Neuron (in vitro differentiated cells): Measurements from ENCODE around the gene OR6B3.

Source experiments
- H2AFZ ChIP-seq: one replicate; pipeline ENCODE4 v1.6.1; 2013; ENCODE audit warnings: low read depth, mild to moderate bottlenecking, inconsistent platforms, low read length, moderate library complexity
- H3K27me3 ChIP-seq: one replicate; pipeline ENCODE4 v1.6.1; 2013; ENCODE audit warnings: low read length; ENCODE audit not compliant: insufficient read depth
- H3K36me3 ChIP-seq: one replicate; pipeline ENCODE4 v1.6.1; 2013; ENCODE audit warnings: low read length; ENCODE audit not compliant: insufficient read depth
- H3K4me1 ChIP-seq: one replicate; pipeline ENCODE4 v1.6.1; 2013; ENCODE audit warnings: low read length; ENCODE audit not compliant: insufficient read depth
- H3K4me3 ChIP-seq: 2 replicates; pipeline ENCODE4 v1.5.1; 2013; ENCODE audit warnings: mild to moderate bottlenecking, low read length, moderate library complexity
- H3K9me3 ChIP-seq: one replicate; pipeline ENCODE4 v1.6.1; 2013; ENCODE audit warnings: low read length

Gene OR6B3

DNA sequence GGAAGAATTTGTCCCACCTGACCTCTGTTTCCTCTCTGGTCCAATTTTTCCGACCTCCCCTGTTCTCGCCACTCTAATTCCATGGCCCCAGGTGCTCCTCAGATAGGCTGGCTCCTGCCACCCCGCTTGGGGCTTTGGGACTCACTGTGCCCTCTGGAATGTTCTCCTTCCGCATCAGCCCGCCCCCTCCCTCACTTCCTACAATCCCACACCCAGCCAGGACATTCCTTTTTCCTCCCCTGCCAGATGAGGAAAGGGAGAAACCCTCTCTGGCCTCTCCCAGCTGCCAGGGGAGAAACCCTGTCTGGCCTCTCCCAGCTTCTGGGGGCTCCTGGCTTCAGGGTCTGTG is 20.0 kb downstream of the OR6B3 start:
- no peak overlapping the region for H2AFZ ChIP-seq
- H3K27me3 ChIP-seq, result peaks cover 20% of the 10 kb centered on the region
- no peaks in the 10 kb centered on the region for H3K4me1 ChIP-seq
- H3K4me3 ChIP-seq, result no peak overlapping the region
- H3K9me3 ChIP-seq, result no peaks in the 10 kb centered on the region
- H3K36me3 ChIP-seq, result no peaks in the 10 kb centered on the region

DNA sequence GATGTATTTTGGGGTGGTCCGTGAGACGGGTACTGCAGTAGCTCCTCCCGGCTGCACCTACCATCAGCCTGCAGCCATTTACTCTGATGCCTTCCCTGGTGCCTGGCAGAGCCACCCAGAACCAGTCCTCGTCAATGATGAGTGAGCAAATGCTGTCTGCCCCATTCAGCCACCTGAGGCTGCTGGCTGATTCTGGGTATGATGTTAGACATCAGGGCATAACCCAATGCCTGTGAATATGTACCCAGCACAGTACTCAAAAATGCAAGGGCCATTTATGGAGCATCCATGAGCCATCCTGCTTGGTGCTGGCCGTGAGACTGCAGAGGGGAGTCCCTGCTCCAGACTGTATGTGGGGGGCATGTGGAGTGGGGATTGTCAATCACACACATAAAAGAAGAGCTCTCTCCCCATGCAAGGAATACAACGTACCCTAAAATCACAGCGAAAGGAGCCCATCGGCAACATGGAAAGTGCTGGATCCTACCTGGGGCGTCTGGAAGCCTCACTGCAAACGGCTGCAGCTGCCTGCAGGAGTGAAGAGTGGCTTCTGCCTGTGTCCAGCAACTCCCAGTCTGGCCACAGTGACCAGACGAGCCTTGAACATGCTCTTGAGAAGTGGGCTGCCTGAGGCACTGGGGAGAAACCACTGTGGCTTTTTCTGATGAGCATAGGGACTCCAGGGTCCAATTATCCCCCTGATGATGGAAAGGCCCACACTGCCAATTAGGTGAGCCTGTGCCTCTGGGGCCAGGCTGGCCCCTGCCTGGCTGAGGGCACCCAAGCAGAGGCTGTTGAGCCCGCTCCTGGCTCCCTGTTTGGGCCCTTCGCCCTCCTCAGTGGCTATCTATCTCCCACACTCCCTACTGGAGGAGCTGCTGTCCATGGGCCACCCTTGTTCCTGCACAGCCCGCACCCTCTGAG is 20.7 kb downstream of the OR6B3 start:
- H3K36me3 ChIP-seq, result no peaks in the 10 kb centered on the region
- no peak overlapping the region for H2AFZ ChIP-seq
- no peak overlapping the region for H3K4me3 ChIP-seq
- H3K4me1 ChIP-seq, result no peaks in the 10 kb centered on the region
- H3K27me3 ChIP-seq, result peaks cover 18% of the 10 kb centered on the region
- H3K9me3 ChIP-seq, result no peaks in the 10 kb centered on the region

DNA sequence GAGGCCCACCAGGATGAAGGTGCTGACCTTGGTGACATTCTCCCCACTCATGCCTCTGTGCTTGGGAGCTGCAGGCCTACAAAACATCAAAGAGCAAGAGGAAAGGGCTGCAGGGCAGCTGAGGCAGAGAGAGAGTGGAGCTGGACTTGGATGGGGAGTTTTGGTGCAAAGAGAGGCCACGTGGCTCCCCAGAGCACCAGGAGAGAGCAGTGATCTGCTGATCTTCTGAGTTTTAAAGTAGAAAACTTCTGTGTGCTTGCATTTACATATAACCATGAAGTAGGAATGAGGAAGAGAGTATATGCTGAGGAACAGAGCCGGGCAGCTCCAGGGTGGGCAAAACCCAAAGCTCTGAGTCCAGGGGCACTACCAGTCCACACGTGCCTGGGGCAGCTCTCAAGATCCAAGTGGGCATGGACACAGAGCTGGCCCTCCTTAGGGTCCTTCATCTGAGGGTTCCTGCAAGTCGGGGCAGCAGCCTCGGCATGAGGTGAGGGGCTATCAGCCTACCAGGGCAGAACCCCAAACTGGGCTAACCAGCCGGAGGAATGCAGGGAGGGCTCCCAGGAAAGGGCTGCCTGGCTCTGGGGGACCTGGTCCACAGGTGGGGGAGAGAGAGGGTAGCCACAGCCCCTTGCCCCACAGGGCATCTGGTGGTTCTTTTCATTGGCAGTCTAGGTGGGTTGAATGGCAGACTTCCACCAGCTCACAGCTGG is 22.8 kb downstream of the OR6B3 start, which contains the start of gene OR6B2:
TSS of gene OR6B2 (minus strand) at position 51 of the 716 bp plus-strand sequence. CDS start at position 51, 0 bp downstream.
- Histone ChIP-seq H3K27me3 (peaks cover 18% of the 10 kb centered on the region), H3K9me3 (no peaks in the 10 kb centered on the region), H3K4me3 (no peak within 1 kb of the TSS), H3K36me3 (no peaks in the 10 kb centered on the region), H2AFZ (no peak within 1 kb of the TSS), H3K4me1 (no peaks in the 10 kb centered on the region)

DNA sequence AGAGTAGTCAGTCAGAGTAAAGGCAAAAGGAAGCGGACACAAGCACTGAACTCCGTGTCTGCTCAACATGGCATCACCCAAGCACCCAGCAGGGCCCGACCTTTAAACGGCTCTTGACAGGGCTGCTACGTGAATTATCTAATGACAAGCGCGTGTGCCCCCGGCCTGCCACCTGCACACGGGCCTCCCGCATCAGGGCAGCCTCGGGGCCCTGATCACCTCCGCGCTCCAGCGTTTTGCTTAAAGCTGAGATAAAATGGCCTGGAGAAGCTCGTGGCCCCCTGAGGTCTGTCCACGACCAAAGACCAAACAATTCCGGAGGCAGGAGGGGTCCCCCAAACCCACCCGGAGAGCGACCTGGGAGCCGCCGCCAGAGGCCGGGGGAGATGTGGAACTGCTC is 28.6 kb downstream of the OR6B3 start:
- Histone ChIP-seq H3K9me3 (no peaks in the 10 kb centered on the region), H3K27me3 (no peaks in the 10 kb centered on the region), H3K4me1 (peaks cover 12% of the 10 kb centered on the region), H3K4me3 (peak overlapping the region; percentile 87), H3K36me3 (peaks cover 17% of the 10 kb centered on the region), H2AFZ (no peak overlapping the region)

DNA sequence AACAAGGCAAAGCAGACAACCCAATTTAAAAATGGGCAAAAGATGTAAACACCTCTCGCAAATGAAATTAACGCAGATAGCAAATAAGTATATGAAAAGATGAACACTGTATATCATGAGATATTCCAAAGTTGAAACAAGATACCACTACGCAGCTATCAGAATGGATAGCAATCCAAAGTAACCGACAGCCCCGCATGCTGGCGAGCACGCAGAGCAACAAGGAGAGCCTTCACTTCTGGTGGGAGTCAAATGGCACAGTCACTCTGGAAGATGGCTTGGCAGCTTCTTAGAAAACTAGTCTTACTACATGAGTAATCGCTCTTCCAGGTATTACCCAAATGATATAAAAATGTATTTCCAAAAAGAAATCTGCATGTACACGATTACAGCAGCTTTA is 29.5 kb downstream of the OR6B3 start:
- no peak overlapping the region for H2AFZ ChIP-seq
- H3K4me1 ChIP-seq, result peaks cover 12% of the 10 kb centered on the region
- peak overlapping the region; percentile 87 for H3K4me3 ChIP-seq
- H3K9me3 ChIP-seq, result no peaks in the 10 kb centered on the region
- peaks cover 23% of the 10 kb centered on the region for H3K36me3 ChIP-seq
- no peaks in the 10 kb centered on the region for H3K27me3 ChIP-seq

DNA sequence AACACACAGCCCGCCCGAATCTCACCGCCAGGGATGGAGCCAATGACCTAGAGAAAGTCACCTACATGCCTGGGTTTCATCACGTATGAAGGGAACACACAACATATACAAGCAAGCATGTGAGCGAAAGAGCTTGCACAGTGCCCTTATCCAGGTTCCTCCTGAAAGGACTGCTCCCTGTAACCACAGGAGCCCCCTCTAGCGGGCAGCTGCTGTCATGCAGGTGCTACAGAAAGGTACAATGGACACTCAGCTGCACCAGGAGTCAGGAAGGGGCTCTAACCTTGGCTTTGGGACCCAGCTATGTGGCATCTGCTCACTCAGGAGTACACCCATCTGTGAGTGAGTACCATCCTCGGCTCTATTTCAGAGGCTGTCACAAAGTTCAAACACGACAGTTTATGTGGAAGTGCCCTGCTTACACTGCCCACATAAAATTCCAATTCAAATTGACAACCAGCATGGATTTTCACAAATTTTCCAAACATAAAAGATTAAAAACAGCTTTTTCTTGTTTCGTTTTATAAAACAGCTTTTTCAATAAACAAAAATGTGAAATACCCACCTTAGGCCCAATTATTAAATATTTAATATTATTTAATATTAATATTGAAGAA is 31.7 kb downstream of the OR6B3 start:
- H3K27me3 ChIP-seq, result no peaks in the 10 kb centered on the region
- H2AFZ ChIP-seq, result no peak overlapping the region
- no peaks in the 10 kb centered on the region for H3K9me3 ChIP-seq
- peaks cover 12% of the 10 kb centered on the region for H3K4me1 ChIP-seq
- H3K4me3 ChIP-seq, result no peak overlapping the region
- H3K36me3 ChIP-seq, result peaks cover 42% of the 10 kb centered on the region

DNA sequence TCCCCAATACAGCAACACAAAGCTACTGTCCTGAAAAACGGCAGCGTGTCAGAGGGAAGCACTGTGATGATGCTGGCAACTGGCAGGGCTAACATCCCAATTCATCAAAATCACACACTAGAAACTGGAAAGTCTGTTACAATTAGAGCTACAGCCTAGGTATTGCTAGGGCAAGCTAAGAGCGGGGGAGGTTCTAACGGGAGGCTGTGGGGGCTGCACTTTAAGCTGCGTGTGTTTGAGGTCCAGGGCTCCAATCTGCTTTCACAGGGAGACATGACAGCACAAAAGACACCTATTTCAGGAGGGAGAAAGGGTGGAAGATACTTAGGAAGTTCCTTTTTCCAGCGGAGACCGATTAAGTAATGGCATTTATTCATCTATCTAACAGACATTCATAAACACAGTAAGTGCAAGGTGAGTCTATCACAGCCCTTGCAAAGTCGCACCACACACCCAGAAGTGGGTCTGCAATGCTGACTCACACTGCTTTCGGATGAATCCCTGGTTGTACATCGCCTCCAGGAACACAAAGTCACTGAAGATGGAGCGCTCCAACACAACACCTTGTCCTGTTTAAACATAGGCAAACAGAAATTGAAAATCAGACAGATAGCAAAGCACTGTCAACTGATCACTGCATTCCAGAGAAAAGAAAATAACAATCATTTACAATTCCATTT is 35.1 kb downstream of the OR6B3 start:
- Histone ChIP-seq H3K27me3 (no peaks in the 10 kb centered on the region), H3K4me3 (no peak overlapping the region), H3K4me1 (no peaks in the 10 kb centered on the region), H3K36me3 (peaks cover 71% of the 10 kb centered on the region), H2AFZ (no peak overlapping the region), H3K9me3 (no peaks in the 10 kb centered on the region)

DNA sequence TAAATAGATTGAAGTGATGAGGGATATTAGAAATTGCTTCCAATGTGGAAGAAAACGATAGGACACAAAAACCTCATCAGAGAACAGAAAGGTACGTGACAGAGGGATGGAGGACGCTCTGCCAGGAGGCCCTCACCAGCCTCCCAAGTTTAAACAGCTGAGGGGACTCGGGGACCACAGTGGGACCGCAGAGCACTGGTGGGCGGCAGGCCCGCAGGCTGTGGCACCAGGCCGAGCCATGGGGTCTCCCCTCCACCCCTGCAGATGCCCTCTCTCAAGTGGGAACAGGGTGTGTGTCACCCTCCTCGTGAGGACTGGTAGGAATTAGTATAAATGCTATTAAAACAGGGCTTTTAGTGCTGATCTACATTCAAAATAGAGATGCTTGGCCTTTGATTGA is 39.0 kb downstream of the OR6B3 start:
- Histone ChIP-seq H3K4me3 (no peak overlapping the region), H3K4me1 (no peaks in the 10 kb centered on the region), H3K36me3 (peaks cover 75% of the 10 kb centered on the region), H3K9me3 (no peaks in the 10 kb centered on the region), H2AFZ (no peak overlapping the region), H3K27me3 (no peaks in the 10 kb centered on the region)

DNA sequence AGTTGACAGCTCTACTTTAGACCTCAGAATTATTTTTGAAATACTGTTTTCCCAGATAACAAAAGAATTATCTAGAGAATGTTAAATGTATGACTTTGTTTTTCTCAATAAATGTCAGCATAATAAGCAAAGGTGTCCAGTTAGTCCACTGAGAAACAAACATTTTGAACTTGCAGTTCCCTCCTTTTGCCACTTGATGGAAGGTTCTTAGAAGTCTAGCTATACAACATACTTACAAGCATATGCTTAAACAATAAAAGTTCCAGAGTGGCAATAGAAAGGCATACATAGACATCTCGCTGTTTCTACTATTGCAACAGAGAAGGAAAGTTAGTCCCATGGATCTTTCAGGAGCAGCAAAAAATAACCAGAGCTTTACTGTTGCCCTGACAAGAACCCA is 40.0 kb downstream of the OR6B3 start:
- no peak overlapping the region for H2AFZ ChIP-seq
- H3K36me3 ChIP-seq, result peaks cover 75% of the 10 kb centered on the region
- H3K4me1 ChIP-seq, result no peaks in the 10 kb centered on the region
- H3K4me3 ChIP-seq, result no peak overlapping the region
- H3K27me3 ChIP-seq, result no peaks in the 10 kb centered on the region
- no peaks in the 10 kb centered on the region for H3K9me3 ChIP-seq

DNA sequence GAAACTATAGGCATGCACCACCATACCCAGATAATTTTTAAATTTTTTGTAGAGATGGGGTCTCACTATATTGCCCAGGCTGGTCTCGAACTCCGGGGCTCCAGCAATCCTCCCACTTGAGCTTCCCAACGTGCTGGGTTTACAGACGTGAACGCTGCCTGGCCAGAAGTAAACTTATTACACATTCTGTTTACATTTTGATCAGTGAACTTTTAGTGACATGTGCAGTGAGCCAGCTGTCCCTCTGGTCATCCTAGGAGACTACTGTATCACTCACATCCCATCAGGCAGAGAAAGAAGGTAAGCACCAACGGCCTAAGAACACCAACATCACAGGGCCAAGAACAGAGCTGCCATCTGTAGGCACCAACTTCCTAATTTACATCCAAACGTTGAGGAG is 50.3 kb downstream of the OR6B3 start:
- Histone ChIP-seq H3K9me3 (no peaks in the 10 kb centered on the region), H3K27me3 (no peaks in the 10 kb centered on the region), H3K36me3 (peaks cover 72% of the 10 kb centered on the region), H3K4me3 (no peak overlapping the region), H3K4me1 (no peaks in the 10 kb centered on the region), H2AFZ (no peak overlapping the region)

DNA sequence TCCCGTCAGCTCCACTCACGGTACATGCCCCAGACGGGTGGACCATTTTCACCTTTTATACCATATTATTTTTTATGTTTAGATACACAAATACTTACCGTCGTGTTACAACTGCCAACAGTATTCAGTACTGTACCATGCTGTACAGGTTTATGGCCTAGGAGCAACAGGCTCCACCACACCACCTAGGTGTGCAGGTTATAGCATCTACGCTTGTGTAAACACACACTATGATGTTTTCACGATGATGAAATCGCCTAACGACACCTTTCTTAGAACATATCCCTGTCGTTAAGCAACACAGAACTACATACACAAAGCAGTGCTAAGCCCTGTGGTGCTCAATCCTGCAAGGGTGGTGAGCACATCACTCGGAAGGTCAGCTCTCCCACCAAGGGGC is 52.6 kb downstream of the OR6B3 start:
- no peak overlapping the region for H2AFZ ChIP-seq
- H3K9me3 ChIP-seq, result peaks cover 2% of the 10 kb centered on the region
- peaks cover 58% of the 10 kb centered on the region for H3K36me3 ChIP-seq
- no peak overlapping the region for H3K4me3 ChIP-seq
- no peaks in the 10 kb centered on the region for H3K4me1 ChIP-seq
- no peaks in the 10 kb centered on the region for H3K27me3 ChIP-seq

DNA sequence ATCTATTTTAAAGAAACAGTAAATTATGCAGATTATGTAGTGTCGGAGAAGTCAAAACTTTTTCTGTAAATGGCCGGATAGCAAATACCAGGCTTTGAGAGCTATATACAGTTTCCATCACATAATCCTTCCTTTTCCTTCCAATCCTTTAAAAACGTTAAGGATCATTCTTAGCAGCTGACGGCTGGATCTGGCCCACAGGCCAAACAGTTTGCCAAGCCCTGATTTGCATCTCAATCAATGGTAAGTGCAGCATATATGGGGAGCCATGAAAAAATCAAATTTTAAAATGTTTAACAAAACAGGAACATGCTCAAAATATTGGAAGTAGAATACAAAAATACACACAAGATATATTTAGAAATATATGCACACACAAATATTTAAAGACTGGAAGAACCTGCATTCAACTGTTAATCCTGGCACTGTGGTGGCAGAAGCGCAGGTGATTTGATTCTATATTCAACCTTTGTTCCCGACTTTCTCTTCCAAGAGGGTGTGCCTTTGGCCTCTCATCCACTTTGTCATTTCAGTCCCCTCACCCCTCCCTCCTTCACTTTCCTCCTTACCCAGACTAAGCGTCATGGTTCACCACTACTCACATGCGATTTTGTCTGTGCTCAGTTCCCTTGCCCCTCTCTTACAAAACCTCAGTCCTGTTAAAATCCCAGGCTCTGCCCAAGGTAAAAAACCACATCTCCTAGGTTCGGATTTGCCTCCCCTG is 55.5 kb downstream of the OR6B3 start:
- no peak overlapping the region for H2AFZ ChIP-seq
- no peak overlapping the region for H3K4me3 ChIP-seq
- H3K9me3 ChIP-seq, result peaks cover 4% of the 10 kb centered on the region
- H3K36me3 ChIP-seq, result peaks cover 38% of the 10 kb centered on the region
- H3K4me1 ChIP-seq, result no peaks in the 10 kb centered on the region
- no peaks in the 10 kb centered on the region for H3K27me3 ChIP-seq
